ENCODE measurements around the gene FOXO1. TPM values are rescaled to one million over a fixed set of nuclear protein-coding genes. Genes with fewer than 3 reads are reported as not detected.

The FOXO1 gene
- total and polyA plus RNA-seq, 9 of the 15 experiments (the other 6 are each of a cell fraction or from before 2014, with no cell fraction given): 0.04 to 0.73 (median 0.20) TPM

DNA sequence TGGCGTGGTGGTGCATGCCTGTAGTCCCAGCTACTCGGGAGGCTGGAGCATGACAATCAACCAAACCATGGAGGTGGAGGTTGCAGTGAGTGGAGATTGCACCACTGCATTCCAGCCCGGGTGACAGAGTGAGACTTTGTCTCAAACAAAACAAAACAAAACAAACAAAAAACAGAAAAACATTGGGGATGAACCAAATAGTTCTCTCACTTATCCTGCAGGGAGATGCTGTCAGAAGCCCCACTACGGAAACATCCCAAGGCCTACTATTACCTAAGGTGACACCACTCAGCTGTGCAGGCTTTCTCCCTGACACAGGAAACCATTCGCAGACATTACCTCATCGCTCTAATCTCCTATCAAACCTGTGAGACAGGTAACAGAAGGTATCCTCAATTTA lies 113.5 kb downstream of the FOXO1 start (continued):
- TF ChIP-seq, protein P1, sequence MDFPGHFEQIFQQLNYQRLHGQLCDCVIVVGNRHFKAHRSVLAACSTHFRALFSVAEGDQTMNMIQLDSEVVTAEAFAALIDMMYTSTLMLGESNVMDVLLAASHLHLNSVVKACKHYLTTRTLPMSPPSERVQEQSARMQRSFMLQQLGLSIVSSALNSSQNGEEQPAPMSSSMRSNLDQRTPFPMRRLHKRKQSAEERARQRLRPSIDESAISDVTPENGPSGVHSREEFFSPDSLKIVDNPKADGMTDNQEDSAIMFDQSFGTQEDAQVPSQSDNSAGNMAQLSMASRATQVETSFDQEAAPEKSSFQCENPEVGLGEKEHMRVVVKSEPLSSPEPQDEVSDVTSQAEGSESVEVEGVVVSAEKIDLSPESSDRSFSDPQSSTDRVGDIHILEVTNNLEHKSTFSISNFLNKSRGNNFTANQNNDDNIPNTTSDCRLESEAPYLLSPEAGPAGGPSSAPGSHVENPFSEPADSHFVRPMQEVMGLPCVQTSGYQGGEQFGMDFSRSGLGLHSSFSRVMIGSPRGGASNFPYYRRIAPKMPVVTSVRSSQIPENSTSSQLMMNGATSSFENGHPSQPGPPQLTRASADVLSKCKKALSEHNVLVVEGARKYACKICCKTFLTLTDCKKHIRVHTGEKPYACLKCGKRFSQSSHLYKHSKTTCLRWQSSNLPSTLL (IDR thresholded peaks at IDR 0.05): no peak
- TF ChIP-seq ETS2 (tag; IDR thresholded peaks at IDR 0.05; ENCODE audit: borderline replicate concordance, poor library complexity, severe bottlenecking): no peak
- no peak for TF ChIP-seq MCM5 (IDR thresholded peaks at IDR 0.05; ENCODE audit: low read depth)

DNA sequence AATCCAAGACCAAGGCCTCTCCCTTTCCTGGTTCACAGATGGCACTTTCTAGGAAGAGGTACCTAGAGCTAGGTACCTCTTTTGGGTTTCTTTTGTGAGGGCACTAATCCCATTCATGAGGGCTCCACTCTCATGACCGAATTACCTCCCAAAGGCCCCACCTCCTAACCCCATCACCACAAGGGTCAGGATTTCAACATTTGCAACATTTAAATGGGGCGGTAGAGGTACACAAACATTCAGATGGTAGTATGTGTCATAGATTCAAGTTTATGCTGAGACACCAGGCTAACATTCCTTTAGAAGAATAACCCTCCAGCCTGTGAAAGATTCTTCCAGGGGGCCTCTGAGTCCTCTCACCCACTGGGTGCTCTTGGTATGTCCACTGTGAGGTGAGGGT lies 116.3 kb downstream of the FOXO1 start:
- WGBS (ENCODE audit: insufficient coverage, low coverage, missing lambda C conversion rate): 0% methylated on average over 2 of the region's 2 CpGs
- TF ChIP-seq, protein P2, sequence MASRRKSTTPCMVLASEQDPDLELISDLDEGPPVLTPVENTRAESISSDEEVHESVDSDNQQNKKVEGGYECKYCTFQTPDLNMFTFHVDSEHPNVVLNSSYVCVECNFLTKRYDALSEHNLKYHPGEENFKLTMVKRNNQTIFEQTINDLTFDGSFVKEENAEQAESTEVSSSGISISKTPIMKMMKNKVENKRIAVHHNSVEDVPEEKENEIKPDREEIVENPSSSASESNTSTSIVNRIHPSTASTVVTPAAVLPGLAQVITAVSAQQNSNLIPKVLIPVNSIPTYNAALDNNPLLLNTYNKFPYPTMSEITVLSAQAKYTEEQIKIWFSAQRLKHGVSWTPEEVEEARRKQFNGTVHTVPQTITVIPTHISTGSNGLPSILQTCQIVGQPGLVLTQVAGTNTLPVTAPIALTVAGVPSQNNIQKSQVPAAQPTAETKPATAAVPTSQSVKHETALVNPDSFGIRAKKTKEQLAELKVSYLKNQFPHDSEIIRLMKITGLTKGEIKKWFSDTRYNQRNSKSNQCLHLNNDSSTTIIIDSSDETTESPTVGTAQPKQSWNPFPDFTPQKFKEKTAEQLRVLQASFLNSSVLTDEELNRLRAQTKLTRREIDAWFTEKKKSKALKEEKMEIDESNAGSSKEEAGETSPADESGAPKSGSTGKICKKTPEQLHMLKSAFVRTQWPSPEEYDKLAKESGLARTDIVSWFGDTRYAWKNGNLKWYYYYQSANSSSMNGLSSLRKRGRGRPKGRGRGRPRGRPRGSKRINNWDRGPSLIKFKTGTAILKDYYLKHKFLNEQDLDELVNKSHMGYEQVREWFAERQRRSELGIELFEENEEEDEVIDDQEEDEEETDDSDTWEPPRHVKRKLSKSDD (conservative IDR thresholded peaks at IDR 0.05; ENCODE audit: low read length): no peak
- no peak for TF ChIP-seq CBX3 (IDR thresholded peaks at IDR 0.05; ENCODE audit: borderline replicate concordance in 1 of 2, low read length in 2 of 2)
- no peak for TF ChIP-seq KLF6 (CRISPR knock-in tag; IDR thresholded peaks at IDR 0.05; ENCODE audit: borderline replicate concordance)
- TF ChIP-seq MED1 (CRISPR knock-in tag; IDR thresholded peaks at IDR 0.05; ENCODE audit: borderline replicate concordance): no peak
- no peak for TF ChIP-seq CBFB (CRISPR knock-in tag; IDR thresholded peaks at IDR 0.05)
- TF ChIP-seq HNRNPLL (IDR thresholded peaks at IDR 0.05; ENCODE audit: low read depth, low read length, poor library complexity, severe bottlenecking): no peak
- TF ChIP-seq, protein P3, sequence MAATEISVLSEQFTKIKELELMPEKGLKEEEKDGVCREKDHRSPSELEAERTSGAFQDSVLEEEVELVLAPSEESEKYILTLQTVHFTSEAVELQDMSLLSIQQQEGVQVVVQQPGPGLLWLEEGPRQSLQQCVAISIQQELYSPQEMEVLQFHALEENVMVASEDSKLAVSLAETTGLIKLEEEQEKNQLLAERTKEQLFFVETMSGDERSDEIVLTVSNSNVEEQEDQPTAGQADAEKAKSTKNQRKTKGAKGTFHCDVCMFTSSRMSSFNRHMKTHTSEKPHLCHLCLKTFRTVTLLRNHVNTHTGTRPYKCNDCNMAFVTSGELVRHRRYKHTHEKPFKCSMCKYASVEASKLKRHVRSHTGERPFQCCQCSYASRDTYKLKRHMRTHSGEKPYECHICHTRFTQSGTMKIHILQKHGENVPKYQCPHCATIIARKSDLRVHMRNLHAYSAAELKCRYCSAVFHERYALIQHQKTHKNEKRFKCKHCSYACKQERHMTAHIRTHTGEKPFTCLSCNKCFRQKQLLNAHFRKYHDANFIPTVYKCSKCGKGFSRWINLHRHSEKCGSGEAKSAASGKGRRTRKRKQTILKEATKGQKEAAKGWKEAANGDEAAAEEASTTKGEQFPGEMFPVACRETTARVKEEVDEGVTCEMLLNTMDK (IDR thresholded peaks at IDR 0.05; ENCODE audit: borderline replicate concordance, insufficient read depth, low read depth, low read length, poor library complexity, severe bottlenecking): no peak
- no peak for TF ChIP-seq SIN3B (IDR thresholded peaks at IDR 0.05; ENCODE audit: low read depth)
- no peak for TF ChIP-seq ARNT (IDR thresholded peaks at IDR 0.05)
- TF ChIP-seq ZNF184 (CRISPR knock-in tag; IDR thresholded peaks at IDR 0.05): no peak
- no peak for TF ChIP-seq HMGN3 (IDR thresholded peaks at IDR 0.05; ENCODE audit: borderline replicate concordance, extremely low read depth, insufficient read length, low read depth, low read length)
- ATAC-seq (no peak), FAIRE-seq (no peak), DNase-seq (ENCODE audit: extremely low read depth in 1 of 4, low spot score in 3 of 4) (no peak)
- no TSS peak for BruUV-seq (replicated peaks)
- no peaks in the 10 kb centered on the region for H3K36me3 ChIP-seq (ENCODE audit: control insufficient read depth, insufficient read depth, low read length)
- no peak overlapping the region for H3K4me2 ChIP-seq (ENCODE audit: insufficient read depth, low read length)
- no peaks in the 10 kb centered on the region for H4K20me1 ChIP-seq (replicated peaks; ENCODE audit: control insufficient read depth, insufficient read depth, low read length)
- no peaks in the 10 kb centered on the region for H3K79me2 ChIP-seq (ENCODE audit: control insufficient read depth, insufficient read depth, low read length)
- H2AFZ ChIP-seq (ENCODE audit: low read depth, low read length): no peak overlapping the region
- POLR2A ChIA-PET: no interaction called here
- intact Hi-C loops (cut with micrococcal nuclease): no loop called here
- no peak overlapping the region for H3K4me3 ChIP-seq
- H3K9ac ChIP-seq (ENCODE audit: insufficient read depth in 1 of 2, low read depth in 2 of 2, low read length in 2 of 2): no peak overlapping the region
- H3K4me1 ChIP-seq (replicated peaks in 1 of 2; ENCODE audit: control insufficient read depth in 2 of 2, insufficient read depth in 2 of 2, low read length in 2 of 2): no peaks in the 10 kb centered on the region
- H3K9me1 ChIP-seq (ENCODE audit: control insufficient read depth, insufficient read depth, low read length): no peaks in the 10 kb centered on the region
- in situ Hi-C loops (cut with MboI): no loop called here
- H3K27me3 ChIP-seq (ENCODE audit: control insufficient read depth in 2 of 2, insufficient read depth in 2 of 2, low read length in 2 of 2): no peaks in the 10 kb centered on the region; a peak in 2 of 5 replicates
- CTCF ChIA-PET (ENCODE audit: low intra/inter-chr PET ratio): no interaction called here
- no peak overlapping the region for H3K27ac ChIP-seq (ENCODE audit: extremely low read depth, low read depth, low read length)
- no peaks in the 10 kb centered on the region for H3K9me3 ChIP-seq (replicated peaks; ENCODE audit: control insufficient read depth, insufficient read depth, low read depth, low read length)
